Measurements from ENCODE around the gene MS4A12. TPM values are rescaled to one million over a fixed set of nuclear protein-coding genes. Genes with fewer than 3 reads are reported as not detected.

MS4A12 gene
- total RNA-seq, 4 donors from 2014 or later: not detected

GRCh38 chr11:60457576-60457975, 35.0 kb upstream of the MS4A12 start:
- WGBS, 2 donors: 61 to 68% methylated on average over 3 of the region's 3 CpGs

GRCh38 chr11:60459345-60459744, 33.2 kb upstream of the MS4A12 start:
- TF ChIP-seq CTCF (IDR thresholded peaks at IDR 0.05) (no peak), POLR2A (IDR thresholded peaks at IDR 0.05) (no peak)
- H3K4me3 ChIP-seq: no peak overlapping the region
- DNase-seq: no peak
- WGBS, 2 donors: 82 to 88% methylated on average over 1 of the region's 1 CpG
- intact Hi-C loops (cut with DNase I): no loop called here
- no peak overlapping the region for H3K27ac ChIP-seq
- H3K27me3 ChIP-seq: no peaks in the 10 kb centered on the region
- H3K4me1 ChIP-seq: no peaks in the 10 kb centered on the region
- H3K9me3 ChIP-seq: no peaks in the 10 kb centered on the region
- no peaks in the 10 kb centered on the region for H3K36me3 ChIP-seq

More at GRCh38 chr11:60457576-60457975, 35.0 kb upstream of the MS4A12 start:
- H3K9me3 ChIP-seq: no peaks in the 10 kb centered on the region
- no peak overlapping the region for H3K4me3 ChIP-seq
- no peak for DNase-seq
- H3K36me3 ChIP-seq: no peaks in the 10 kb centered on the region
- intact Hi-C loops (cut with DNase I): no loop called here
- no peaks in the 10 kb centered on the region for H3K27me3 ChIP-seq
- no peak overlapping the region for H3K27ac ChIP-seq
- TF ChIP-seq POLR2A (IDR thresholded peaks at IDR 0.05) (no peak), CTCF (IDR thresholded peaks at IDR 0.05) (no peak)
- H3K4me1 ChIP-seq: no peaks in the 10 kb centered on the region

GRCh38 chr11:60468829-60469228, 23.7 kb upstream of the MS4A12 start:
- intact Hi-C loops (cut with DNase I): no loop called here
- Histone ChIP-seq H3K27ac (no peak overlapping the region), H3K4me3 (no peak overlapping the region), H3K9me3 (no peaks in the 10 kb centered on the region), H3K36me3 (no peaks in the 10 kb centered on the region), H3K27me3 (no peaks in the 10 kb centered on the region), H3K4me1 (no peaks in the 10 kb centered on the region)
- no peak for DNase-seq
- 46 to 52% methylated on average over 2 of the region's 2 CpGs for WGBS, 2 donors
- TF ChIP-seq POLR2A (IDR thresholded peaks at IDR 0.05) (no peak), CTCF (IDR thresholded peaks at IDR 0.05) (no peak)

- Histone ChIP-seq H3K36me3 (no peaks in the 10 kb centered on the region), H3K4me3 (no peak overlapping the region), H3K9me3 (no peaks in the 10 kb centered on the region), H3K27ac (no peak overlapping the region), H3K4me1 (no peaks in the 10 kb centered on the region), H3K27me3 (no peaks in the 10 kb centered on the region)
- no peak for DNase-seq
- no peak for TF ChIP-seq POLR2A (IDR thresholded peaks at IDR 0.05)
- no peak for TF ChIP-seq CTCF (IDR thresholded peaks at IDR 0.05)
- intact Hi-C loops (cut with DNase I): no loop called here
- WGBS, 2 donors: 52 to 71% methylated on average over 2 of the region's 2 CpGs
Measured at GRCh38 chr11:60469723-60470122, 22.9 kb upstream of the MS4A12 start.

- DNase-seq: no peak
- H3K4me1 ChIP-seq: no peaks in the 10 kb centered on the region
- intact Hi-C loops (cut with DNase I): no loop called here
- no peaks in the 10 kb centered on the region for H3K27me3 ChIP-seq
- no peaks in the 10 kb centered on the region for H3K9me3 ChIP-seq
- no peak overlapping the region for H3K4me3 ChIP-seq
- TF ChIP-seq POLR2A (IDR thresholded peaks at IDR 0.05) (no peak), CTCF (IDR thresholded peaks at IDR 0.05) (no peak)
- no peaks in the 10 kb centered on the region for H3K36me3 ChIP-seq
- H3K27ac ChIP-seq: no peak overlapping the region
- 43 to 65% methylated on average over 6 of the region's 6 CpGs for WGBS, 2 donors
Measured at GRCh38 chr11:60477035-60477445, 15.5 kb upstream of the MS4A12 start.

Data from esophagus squamous epithelium (tissue), 5 donors.